AG09309 (cell line): ENCODE results near the gene IRX2.

ENCODE experiments used
- DNase-seq: peaks from one replicate; pipeline ENCODE4 v3.0.0-alpha.2; 2010; ENCODE audit warnings: low read depth
- H3K4me3 ChIP-seq: 2 replicates; pipeline ENCODE4 v1.5.1; 2011; ENCODE audit warnings: mild to moderate bottlenecking, low read depth, low read length, moderate library complexity; ENCODE audit not compliant: control insufficient read depth
- TF ChIP-seq, protein P1 (sequence below): IDR thresholded peaks from 2 replicates; pipeline ENCODE4 v1.5.1; 2011; ENCODE audit warnings: mild to moderate bottlenecking, low read depth, low read length, inconsistent platforms; ENCODE audit not compliant: insufficient read depth, control insufficient read depth; ENCODE audit errors: missing control alignments

The IRX2 gene

DNA sequence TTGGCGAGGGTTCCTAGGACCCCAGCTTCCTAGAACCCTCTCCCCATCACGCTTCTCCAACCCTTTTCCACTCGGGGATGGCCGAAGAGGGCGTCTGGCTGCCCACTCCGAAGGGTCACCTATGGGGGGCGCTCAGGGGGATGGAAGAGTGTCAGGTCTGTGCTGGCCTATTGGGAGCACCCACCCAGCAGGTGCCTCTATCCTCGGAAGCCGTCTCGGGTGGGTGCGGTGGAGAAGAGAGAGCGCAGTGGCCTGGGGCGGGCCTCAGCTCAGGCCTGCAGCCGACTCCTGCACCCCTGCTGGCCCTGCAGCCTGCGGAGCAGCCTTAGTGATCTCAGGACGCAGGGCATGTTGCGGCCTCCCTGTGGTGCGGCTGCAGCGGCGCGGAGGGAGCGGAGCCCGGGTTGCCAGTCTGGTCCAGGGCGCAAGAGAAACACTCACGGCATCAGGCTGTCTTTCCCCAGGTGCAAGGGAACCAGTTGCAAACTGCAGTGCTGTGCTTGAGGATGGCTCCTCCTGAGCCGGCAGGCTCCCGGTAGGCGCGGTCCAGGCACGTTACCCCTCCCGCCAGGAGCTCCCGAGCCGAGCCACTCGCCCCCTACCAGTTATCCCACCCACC is 1.5 kb upstream of the IRX2 start:
- H3K4me3 ChIP-seq, result peak overlapping the region; percentile 49
- TF ChIP-seq, protein P1, sequence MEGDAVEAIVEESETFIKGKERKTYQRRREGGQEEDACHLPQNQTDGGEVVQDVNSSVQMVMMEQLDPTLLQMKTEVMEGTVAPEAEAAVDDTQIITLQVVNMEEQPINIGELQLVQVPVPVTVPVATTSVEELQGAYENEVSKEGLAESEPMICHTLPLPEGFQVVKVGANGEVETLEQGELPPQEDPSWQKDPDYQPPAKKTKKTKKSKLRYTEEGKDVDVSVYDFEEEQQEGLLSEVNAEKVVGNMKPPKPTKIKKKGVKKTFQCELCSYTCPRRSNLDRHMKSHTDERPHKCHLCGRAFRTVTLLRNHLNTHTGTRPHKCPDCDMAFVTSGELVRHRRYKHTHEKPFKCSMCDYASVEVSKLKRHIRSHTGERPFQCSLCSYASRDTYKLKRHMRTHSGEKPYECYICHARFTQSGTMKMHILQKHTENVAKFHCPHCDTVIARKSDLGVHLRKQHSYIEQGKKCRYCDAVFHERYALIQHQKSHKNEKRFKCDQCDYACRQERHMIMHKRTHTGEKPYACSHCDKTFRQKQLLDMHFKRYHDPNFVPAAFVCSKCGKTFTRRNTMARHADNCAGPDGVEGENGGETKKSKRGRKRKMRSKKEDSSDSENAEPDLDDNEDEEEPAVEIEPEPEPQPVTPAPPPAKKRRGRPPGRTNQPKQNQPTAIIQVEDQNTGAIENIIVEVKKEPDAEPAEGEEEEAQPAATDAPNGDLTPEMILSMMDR, result no peak
- no peak for DNase-seq

DNA sequence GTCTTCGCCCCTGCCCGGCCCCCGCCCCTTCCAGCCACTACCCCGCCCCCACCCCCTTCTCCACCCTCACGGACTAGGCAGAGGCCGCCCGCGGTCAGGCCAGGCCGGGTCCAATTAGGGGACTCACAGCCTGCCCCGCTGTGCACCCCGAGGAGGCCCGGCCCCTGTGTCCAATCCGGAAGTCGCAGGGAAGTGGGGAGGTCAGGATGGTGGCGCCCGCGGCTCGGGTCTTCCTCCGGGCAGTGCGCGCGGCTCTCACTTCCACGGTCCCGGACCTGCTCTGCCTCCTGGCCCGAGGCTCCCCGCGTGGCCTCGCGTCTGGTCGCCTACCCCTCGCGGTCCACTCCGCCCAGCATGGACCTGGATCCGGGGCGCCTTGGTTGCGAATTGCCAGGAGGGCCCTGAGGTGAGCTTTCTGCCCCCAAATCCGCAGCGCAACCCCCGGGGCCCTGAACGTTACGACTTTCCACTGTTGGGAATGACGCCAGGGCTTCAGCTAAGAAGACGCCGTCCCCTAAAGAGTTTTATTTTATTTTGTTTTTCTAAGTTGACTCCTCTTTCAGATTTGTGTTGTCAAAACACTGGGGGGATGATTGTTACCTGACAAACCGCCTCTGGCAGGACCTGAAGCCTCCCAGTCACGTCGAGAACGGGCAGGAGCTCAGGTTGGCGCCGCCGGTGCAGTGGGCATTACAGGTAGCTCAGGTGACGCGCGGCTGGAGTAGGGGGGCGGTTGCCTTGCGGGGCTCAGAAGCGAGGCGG is 763 bp upstream of the IRX2 start:
- DNase-seq, result no peak
- TF ChIP-seq, protein P1, result no peak
- peak overlapping the region; percentile 49 for H3K4me3 ChIP-seq

DNA sequence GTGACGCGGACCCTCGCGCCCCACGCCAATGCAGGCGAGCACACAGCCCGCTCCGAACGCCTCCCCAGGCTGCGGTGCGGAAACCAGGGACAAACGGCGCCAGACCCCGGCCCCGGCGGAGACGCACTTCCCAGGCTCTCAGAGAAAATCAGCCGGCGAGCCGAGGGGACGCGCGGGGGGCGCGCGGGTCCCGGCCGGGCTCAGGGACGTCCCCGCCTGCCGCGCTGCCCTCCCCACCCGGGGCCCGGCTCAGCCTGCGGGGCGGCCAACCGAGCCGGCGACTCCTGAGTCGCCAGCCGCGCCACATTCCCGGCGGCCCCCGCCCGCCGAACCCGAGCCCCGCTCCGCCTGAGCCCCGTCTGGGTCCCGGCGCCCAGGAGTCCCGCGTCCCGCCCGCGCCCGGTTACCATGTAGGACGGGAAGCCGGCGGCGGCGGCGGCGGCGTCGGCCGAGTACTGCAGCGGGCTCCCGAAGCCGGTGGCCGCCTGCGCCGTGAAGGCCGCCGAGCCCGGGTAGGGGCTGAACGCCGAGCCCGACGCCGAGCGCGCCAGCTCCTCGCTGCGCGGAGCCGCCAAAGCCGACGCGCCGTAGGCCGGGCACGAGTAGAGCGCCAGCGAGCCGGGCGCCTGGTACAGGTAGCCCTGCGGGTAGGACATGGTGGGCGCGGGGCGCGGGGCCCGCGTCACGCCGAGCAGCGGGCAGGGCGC is 566 bp downstream of the IRX2 start:
- peak overlapping the region; percentile 30 for H3K4me3 ChIP-seq
- TF ChIP-seq, protein P1, result no peak
- no peak for DNase-seq

DNA sequence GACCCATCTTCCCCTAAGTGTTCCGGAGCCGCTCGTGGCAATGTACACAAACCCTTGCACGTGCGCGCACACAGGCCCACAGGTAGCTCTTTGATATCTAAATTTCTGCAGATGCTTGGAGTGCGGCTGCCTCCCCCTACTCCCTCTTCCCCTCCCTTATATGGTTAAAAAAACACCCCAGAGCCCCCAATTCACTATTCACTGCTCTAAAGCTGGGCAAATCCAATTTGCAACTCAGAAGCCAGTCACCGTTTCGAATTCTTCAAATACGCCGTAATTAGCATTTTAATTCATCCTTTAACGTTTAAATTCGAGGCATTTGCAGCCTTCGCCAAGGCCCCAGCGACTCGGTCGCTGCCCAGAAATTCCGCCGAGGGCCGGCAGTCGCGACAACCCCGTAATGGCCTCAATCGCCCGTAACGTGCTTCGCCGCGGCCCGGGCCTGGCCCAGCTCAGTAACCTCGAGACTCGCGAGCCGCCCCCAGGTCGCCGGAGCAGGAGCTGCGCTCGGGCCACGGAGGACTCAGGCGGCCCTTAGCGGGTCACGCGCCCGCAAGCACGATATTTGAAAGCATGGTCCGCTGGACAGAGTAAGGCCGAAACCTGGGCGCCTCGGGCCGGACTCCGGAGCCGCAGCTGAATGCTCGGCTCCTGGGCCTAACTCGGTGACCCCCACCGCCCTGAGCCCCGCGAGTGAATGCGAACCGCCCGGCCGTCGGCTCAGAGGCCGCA is 1.3 kb downstream of the IRX2 start:
- H3K4me3 ChIP-seq, result peak overlapping the region; percentile 30
- TF ChIP-seq, protein P1, result no peak
- no peak for DNase-seq

DNA sequence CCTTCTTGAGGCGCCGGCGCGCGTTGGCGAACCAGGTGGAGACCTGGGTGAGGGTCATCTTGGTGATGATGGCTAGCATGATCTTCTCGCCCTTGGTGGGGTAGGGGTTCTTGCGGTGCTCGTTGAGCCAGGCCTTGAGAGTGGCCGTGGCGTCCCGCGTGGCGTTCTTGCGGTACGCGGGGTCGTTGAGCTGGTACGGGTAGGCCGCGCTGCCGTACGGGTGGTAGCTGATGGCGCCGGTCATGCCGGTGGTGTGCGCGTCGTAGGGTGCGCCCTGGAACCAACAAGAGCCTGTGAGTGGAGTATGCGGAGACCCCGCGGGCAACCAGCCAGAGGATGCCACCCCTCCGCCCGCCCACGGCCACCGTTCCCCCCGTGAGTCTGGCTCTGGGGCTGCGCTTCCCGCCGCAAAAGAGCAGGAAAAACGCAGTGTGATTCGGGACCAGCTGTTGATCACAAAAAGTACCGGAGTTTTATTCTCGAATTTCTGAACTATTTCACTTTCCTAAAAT is 1.9 kb downstream of the IRX2 start:
- DNase-seq, result no peak
- TF ChIP-seq, protein P1, result no peak
- no peak overlapping the region for H3K4me3 ChIP-seq
